ENCODE data around the gene OR9G4. TPM values are rescaled to one million over a fixed set of nuclear protein-coding genes. Genes with fewer than 3 reads are reported as not detected.
A peak's percentile ranks its signal among the peaks of the same experiment; 100 is the strongest.

Gene OR9G4
- total RNA-seq (not detected), polyA plus RNA-seq (ENCODE audit: insufficient read depth, low read depth, low replicate concordance) (not detected)
- long read RNA-seq, donor 1, result 0 reads
- long read RNA-seq, donor 2, result 0 reads

GRCh38 chr11:56748597-56748996 is at the start of gene OR9G4:
Gene OR9G4 (minus strand): TSS chr11:56748697. CDS start chr11:56743766, 4,931 bp downstream.
- Histone ChIP-seq H3K27me3 (no peaks in the 10 kb centered on the region), H3K4me3 (no peak within 1 kb of the TSS), H3K9me3 (no peaks in the 10 kb centered on the region), H3K4me1 (no peaks in the 10 kb centered on the region), H3K36me3 (ENCODE audit: low read depth, missing control alignments) (no peaks in the 10 kb centered on the region), H3K27ac (no peak within 1 kb of the TSS)
- DNase-seq, result no peak
- TF ChIP-seq POLR2A (IDR thresholded peaks at IDR 0.05), result no peak
- no peak for TF ChIP-seq CTCF (IDR thresholded peaks at IDR 0.05)
- intact Hi-C loops (cut with DNase I; ENCODE audit: low total_unique reads), result no loop called here
- 38 to 63% methylated on average over 1 of the region's 1 CpG for WGBS, 2 donors

GRCh38 chr11:56783448-56784041 is 35.0 kb upstream of the OR9G4 start:
- DNase-seq, result no peak
- Histone ChIP-seq H3K36me3 (ENCODE audit: low read depth, missing control alignments) (no peaks in the 10 kb centered on the region), H3K4me1 (no peaks in the 10 kb centered on the region), H3K9me3 (no peaks in the 10 kb centered on the region), H3K27me3 (no peaks in the 10 kb centered on the region), H3K4me3 (no peak overlapping the region), H3K27ac (no peak overlapping the region)
- 6 to 7% methylated on average over 6 of the region's 6 CpGs for WGBS, 2 donors
- TF ChIP-seq CTCF (IDR thresholded peaks at IDR 0.05), result peak in 2 of 3 experiments; percentile 40 to 56
- no peak for TF ChIP-seq POLR2A (IDR thresholded peaks at IDR 0.05)
- intact Hi-C loops (cut with DNase I; ENCODE audit: low total_unique reads), result no loop called here

GRCh38 chr11:56782167-56782847 is 33.8 kb upstream of the OR9G4 start:
- 74 to 76% methylated on average over 10 of the region's 10 CpGs for WGBS, 2 donors
- TF ChIP-seq POLR2A (IDR thresholded peaks at IDR 0.05) (no peak), CTCF (IDR thresholded peaks at IDR 0.05) (no peak)
- Histone ChIP-seq H3K9me3 (no peaks in the 10 kb centered on the region), H3K4me1 (no peaks in the 10 kb centered on the region), H3K27ac (no peak overlapping the region), H3K36me3 (ENCODE audit: low read depth, missing control alignments) (no peaks in the 10 kb centered on the region), H3K4me3 (no peak overlapping the region), H3K27me3 (no peaks in the 10 kb centered on the region)
- DNase-seq, result no peak
- intact Hi-C loops (cut with DNase I; ENCODE audit: low total_unique reads), result no loop called here

DNA sequence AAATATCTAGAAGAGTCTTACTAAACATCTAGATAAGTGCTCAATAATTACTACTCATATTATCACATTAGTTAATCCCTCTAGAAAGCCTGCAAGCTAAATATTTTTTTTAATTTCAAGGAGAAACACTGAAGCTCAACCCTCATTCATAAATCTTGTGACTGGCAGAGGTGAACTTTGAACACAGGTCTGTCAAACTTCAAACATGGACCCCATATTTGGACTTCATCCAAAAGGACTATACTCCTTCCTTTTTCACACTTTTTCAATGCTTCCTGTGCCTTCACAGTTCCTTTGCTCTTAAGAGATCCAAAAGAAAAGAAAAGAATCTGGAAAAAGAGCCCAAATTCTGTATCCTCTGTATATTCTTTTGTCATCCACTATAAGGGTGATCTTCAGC is 28.3 kb upstream of the OR9G4 start:
- Histone ChIP-seq H3K36me3 (ENCODE audit: low read depth, missing control alignments) (no peaks in the 10 kb centered on the region), H3K4me3 (no peak overlapping the region), H3K27ac (no peak overlapping the region), H3K9me3 (no peaks in the 10 kb centered on the region), H3K4me1 (no peaks in the 10 kb centered on the region), H3K27me3 (no peaks in the 10 kb centered on the region)
- no peak for TF ChIP-seq POLR2A (IDR thresholded peaks at IDR 0.05)
- no peak for TF ChIP-seq CTCF (IDR thresholded peaks at IDR 0.05)
- intact Hi-C loops (cut with DNase I; ENCODE audit: low total_unique reads), result no loop called here
- DNase-seq, result no peak
